ENCODE measurements around the gene WWP2.
"Not testable (repeated sequence)": the region's sequence is repeated elsewhere in the genome, so short reads cannot be mapped to it uniquely, and the experiment has no call there.

Gene WWP2

GRCh38 chr16:69781118-69781517 is 19.0 kb downstream of the WWP2 start:
- DNase-seq (ENCODE audit: low read depth, low spot score) = no peak
- H3K4me3 ChIP-seq (ENCODE audit: low read length) = no peak overlapping the region

GRCh38 chr16:69784586-69784985 is 22.5 kb downstream of the WWP2 start:
- DNase-seq (ENCODE audit: low read depth, low spot score) = no peak
- no peak overlapping the region for H3K4me3 ChIP-seq (ENCODE audit: low read length)

GRCh38 chr16:69787883-69788282 is 25.8 kb downstream of the WWP2 start:
- no peak overlapping the region for H3K4me3 ChIP-seq (ENCODE audit: low read length)
- DNase-seq (ENCODE audit: low read depth, low spot score) = no peak

- not testable (repeated sequence) for H3K4me3 ChIP-seq (ENCODE audit: low read length); DNase-seq (ENCODE audit: low read depth, low spot score)
Measured at GRCh38 chr16:69791391-69791847, 29.3 kb downstream of the WWP2 start.

GRCh38 chr16:69793526-69793925 is 31.4 kb downstream of the WWP2 start:
- no peak for DNase-seq (ENCODE audit: low read depth, low spot score)

GRCh38 chr16:69794486-69794885 is 32.4 kb downstream of the WWP2 start:
- no peak for DNase-seq (ENCODE audit: low read depth, low spot score)
- H3K4me3 ChIP-seq (ENCODE audit: low read length) = no peak overlapping the region

More at GRCh38 chr16:69793526-69793925, 31.4 kb downstream of the WWP2 start:
- H3K4me3 ChIP-seq (ENCODE audit: low read length) = no peak overlapping the region

- H3K4me3 ChIP-seq (ENCODE audit: low read length) = no peak overlapping the region
- DNase-seq (ENCODE audit: low read depth, low spot score) = peak; percentile 46
Measured at GRCh38 chr16:69796285-69797118, 34.4 kb downstream of the WWP2 start.

- no peak for DNase-seq (ENCODE audit: low read depth, low spot score)
- H3K4me3 ChIP-seq (ENCODE audit: low read length) = no peak overlapping the region
Measured at GRCh38 chr16:69798466-69798865, 36.3 kb downstream of the WWP2 start.

- no peak overlapping the region for H3K4me3 ChIP-seq (ENCODE audit: low read length)
- DNase-seq (ENCODE audit: low read depth, low spot score) = no peak
Measured at GRCh38 chr16:69799611-69800031, 37.5 kb downstream of the WWP2 start.

- H3K4me3 ChIP-seq (ENCODE audit: low read length) = no peak overlapping the region
- DNase-seq (ENCODE audit: low read depth, low spot score) = no peak
Measured at GRCh38 chr16:69804297-69804696, 42.2 kb downstream of the WWP2 start.

GRCh38 chr16:69806776-69807175 is 44.6 kb downstream of the WWP2 start:
- not testable (repeated sequence) for H3K4me3 ChIP-seq (ENCODE audit: low read length); DNase-seq (ENCODE audit: low read depth, low spot score)

- H3K4me3 ChIP-seq (ENCODE audit: low read length) = no peak overlapping the region
- no peak for DNase-seq (ENCODE audit: low read depth, low spot score)
Measured at GRCh38 chr16:69812688-69813014, 50.5 kb downstream of the WWP2 start.

GRCh38 chr16:69814078-69814477 is 51.9 kb downstream of the WWP2 start:
- DNase-seq (ENCODE audit: low read depth, low spot score) = no peak

GRCh38 chr16:69814561-69814960 is 52.4 kb downstream of the WWP2 start:
- no peak overlapping the region for H3K4me3 ChIP-seq (ENCODE audit: low read length)
- no peak for DNase-seq (ENCODE audit: low read depth, low spot score)

More at GRCh38 chr16:69814078-69814477, 51.9 kb downstream of the WWP2 start:
- H3K4me3 ChIP-seq (ENCODE audit: low read length) = no peak overlapping the region

GRCh38 chr16:69815216-69815883 is 53.2 kb downstream of the WWP2 start:
- DNase-seq (ENCODE audit: low read depth, low spot score) = not testable (repeated sequence)

GRCh38 chr16:69816996-69817395 is 54.9 kb downstream of the WWP2 start:
- no peak overlapping the region for H3K4me3 ChIP-seq (ENCODE audit: low read length)
- DNase-seq (ENCODE audit: low read depth, low spot score) = no peak

More at GRCh38 chr16:69815216-69815883, 53.2 kb downstream of the WWP2 start:
- not testable (repeated sequence) for H3K4me3 ChIP-seq (ENCODE audit: low read length)

GRCh38 chr16:69818891-69819545 is 56.9 kb downstream of the WWP2 start:
- no peak for DNase-seq (ENCODE audit: low read depth, low spot score)
- H3K4me3 ChIP-seq (ENCODE audit: low read length) = no peak overlapping the region

- DNase-seq (ENCODE audit: low read depth, low spot score) = no peak
- no peak overlapping the region for H3K4me3 ChIP-seq (ENCODE audit: low read length)
Measured at GRCh38 chr16:69820926-69821541, 58.9 kb downstream of the WWP2 start.

- DNase-seq (ENCODE audit: low read depth, low spot score) = no peak
- no peak overlapping the region for H3K4me3 ChIP-seq (ENCODE audit: low read length)
Measured at GRCh38 chr16:69821844-69822173, 59.7 kb downstream of the WWP2 start.
